HG03469 (cell line): ENCODE data around the gene NFYC.

Source experiments
- ATAC-seq: cut with Tn5 transposase; IDR thresholded peaks from one replicate; pipeline ENCODE4 v1.9.1; 2021; ENCODE audit warnings: mild to moderate bottlenecking, moderate library complexity, moderate number of reproducible peaks; ENCODE audit not compliant: unreplicated experiment

NFYC gene

DNA sequence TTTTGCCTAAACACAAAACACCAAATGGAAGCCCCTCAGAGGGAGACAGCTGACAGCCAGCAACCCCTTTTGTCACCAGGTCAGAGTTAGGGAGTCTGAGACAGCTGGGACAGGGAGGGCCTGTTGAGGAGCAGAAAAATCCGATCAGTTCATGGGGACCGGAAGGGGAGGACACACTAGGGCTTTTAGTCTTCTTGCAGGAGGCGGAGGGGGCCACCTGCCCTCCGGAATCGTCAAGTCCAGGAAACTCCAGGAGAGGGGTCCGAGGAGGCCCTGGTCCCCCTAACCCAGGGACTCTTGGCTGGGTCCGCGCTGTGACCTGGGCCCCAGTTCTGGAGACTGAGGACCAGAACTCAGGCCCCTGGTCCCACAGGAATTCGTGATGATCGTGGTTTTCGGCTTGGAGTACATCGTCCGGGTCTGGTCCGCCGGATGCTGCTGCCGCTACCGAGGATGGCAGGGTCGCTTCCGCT lies 126.3 kb downstream of the NFYC start:
- no peak for ATAC-seq

DNA sequence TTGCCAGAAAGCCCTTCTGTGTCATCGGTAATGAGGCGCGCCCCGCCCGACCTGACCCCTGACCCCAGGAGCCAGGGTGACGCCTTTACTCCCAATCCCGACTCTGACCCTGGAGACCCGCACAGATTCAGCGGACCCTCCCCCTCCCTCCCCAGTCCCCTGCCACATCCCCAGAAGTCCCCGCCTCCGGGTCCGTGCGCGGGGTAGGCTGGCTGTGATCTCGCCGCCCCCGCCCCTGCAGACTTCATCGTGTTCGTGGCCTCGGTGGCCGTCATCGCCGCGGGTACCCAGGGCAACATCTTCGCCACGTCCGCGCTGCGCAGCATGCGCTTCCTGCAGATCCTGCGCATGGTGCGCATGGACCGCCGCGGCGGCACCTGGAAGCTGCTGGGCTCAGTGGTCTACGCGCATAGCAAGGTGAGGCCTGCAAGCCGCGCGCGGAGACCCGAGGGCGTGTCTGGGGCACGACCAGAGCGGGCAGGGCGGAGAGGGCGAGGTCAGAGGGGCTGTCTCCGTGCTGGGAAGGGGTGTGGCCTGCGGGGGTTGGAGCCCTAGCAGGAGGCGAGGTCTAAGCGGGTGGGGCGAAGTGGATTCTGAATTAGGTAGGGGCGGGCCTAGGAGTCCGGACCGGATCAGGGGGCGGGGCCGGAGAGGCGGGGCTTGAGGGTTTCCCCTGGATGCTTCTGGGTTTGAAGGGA lies 126.9 kb downstream of the NFYC start:
- ATAC-seq, result no peak

DNA sequence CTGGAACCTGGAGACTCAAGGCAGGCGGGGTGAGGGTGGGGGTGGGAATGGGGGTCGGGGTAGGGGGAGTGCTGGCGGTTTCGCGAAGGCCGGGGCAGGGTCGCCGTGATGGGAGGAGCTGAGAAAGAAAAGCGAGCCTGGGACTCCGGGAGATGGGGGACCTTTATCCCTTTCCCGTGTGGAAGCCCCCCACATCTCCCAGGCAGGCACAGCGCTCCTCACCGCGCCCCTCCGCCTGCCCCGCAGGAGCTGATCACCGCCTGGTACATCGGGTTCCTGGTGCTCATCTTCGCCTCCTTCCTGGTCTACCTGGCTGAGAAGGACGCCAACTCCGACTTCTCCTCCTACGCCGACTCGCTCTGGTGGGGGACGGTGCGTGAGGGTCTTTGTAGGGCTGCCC lies 127.6 kb downstream of the NFYC start:
- no peak for ATAC-seq

DNA sequence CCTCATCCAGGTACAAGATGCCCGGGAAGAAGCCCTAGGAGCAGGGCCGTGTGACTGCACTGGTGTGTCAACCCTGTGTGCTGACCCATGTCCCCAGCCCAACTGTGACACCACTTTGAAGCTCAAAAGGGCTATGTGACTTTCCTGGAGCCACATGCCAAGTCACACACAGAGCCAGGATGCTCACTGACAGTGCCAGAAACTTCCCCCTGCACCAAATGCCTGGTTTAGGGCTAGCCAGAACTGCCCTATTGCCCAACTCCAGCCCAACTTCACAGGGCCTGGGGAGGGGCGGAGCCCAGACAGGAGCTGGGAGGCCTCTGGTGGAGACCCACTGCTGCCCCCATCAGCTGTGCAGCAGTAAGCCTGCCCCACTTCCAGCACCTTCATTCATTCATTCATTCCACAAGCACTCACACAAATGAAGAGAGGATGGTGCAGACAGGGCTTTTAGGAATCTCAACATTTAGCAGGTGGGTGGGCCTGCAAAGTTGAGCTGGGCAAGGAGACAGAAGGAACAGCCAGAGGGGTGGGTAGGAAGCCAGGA lies 128.8 kb downstream of the NFYC start:
- ATAC-seq, result no peak
